HL-60/S4 (cell line): Measurements from ENCODE around the gene TTC29.
"Not testable (repeated sequence)": the region's sequence is repeated elsewhere in the genome, so short reads cannot be mapped to it uniquely, and the experiment has no call there.

Experiments used
- in situ Hi-C: fragments of 300-500 bp; cut with MboI; formaldehyde crosslinking; loops from 2 replicates; pipeline ENCODE4 v1.14.3; 2022; ENCODE audit warnings: low sequenced_read_pairs

The TTC29 gene

DNA sequence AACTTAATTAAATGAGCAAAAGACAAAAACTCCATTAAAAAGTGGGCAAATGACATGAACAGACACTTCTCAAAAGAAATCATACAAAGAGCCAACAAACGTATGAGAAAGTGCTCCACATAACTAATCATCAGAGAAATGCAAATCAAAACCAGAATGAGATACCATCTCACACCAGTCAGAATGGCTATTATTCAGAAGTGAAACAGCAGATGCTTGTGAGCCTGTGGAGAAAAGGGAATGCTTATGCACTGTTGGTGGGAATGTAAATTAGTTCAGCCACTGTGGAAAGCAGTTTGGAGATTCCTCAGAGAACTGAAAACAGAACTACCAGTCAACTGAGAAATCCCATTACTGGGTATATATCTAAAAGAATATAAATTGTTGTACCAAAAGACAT, 222.1 kb downstream of the TTC29 start:
- in situ Hi-C loops = not testable (repeated sequence)

DNA sequence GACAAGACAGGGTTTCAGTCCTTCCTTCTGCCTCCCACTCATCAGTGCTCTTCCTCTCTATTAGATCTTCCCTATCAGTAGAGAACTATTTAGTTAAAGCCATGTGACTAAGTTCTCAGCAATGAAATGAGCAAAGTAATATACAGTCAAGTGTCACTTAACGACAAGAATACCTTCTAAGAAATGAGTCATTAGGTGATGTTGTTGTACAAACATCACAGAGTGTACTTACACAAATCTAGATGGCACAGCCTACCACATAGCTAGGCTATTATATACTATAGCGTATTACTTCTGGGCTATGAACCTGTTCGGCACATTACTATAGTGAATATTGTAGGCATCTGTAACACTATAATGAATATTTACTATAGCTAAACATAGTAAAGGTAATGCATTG, 235.7 kb downstream of the TTC29 start:
- in situ Hi-C loops = no loop called here

DNA sequence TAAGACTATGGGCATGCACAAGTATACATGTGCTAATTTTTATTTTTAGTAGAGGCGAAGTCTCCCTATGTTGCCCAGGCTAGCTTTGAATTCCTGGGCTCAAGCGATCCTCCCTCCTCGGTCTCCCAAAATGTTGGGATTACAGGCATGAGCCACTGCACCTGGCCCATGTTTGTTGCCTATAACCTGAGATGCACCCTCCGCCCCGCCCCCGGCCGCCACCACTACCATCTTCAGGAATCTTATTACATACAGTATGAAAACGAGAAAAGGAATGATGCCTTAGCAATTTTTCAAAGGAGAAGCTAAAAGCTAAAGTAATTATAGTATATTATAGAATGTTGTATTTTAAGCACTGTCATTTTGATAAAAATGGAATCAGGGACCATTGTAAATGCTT, 245.8 kb downstream of the TTC29 start:
- in situ Hi-C loops = no loop called here

DNA sequence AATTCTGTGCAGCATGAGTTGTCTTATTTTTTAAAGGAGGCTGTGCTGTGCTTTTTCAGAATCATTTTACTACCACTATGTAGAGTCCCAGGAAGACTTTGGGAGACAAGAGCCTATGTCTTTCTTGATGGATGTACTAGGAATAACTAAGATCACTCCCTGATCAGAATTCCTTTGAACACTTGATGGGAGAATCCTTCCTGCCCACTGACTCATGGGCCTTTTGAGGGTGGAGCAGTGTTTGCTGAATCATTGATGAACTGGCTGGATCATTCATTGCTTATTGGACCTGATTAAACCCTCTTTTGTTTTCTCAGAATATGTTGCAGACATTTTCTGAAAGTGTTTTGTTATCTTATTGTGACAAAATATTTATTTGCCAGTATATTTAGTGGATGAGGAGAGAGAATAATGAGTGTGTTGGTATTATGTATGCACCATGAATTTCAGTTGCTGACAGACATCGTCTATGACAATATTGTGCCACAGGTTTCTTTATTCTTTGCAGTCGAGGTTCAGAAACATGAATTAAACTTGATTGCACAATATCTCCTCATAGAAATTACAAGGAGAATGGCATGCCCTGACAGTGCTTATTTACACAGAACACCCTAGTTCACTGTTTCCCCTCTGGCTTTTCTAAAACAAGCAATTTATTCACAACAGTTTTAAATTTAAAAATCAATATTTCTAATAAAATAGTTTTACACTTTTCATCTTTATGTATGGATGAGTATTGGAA, 270.7 kb downstream of the TTC29 start:
- in situ Hi-C loops = no loop called here

DNA sequence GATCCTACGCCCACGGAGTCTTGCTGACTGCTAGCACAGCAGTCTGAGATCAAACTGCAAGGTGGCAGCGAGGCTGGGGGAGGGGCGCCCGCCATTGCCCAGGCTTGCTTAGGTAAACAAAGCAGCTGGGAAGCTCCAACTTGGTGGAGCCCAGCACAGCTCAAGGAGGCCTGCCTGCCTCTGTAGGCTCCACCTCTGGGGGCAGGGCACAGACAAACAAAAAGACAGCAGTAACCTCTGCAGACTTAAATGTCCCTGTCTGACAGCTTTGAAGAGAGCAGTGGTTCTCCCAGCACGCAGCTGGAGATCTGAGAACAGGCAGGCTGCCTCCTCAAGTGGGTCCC, 281.7 kb downstream of the TTC29 start:
- in situ Hi-C loops = not testable (repeated sequence)

DNA sequence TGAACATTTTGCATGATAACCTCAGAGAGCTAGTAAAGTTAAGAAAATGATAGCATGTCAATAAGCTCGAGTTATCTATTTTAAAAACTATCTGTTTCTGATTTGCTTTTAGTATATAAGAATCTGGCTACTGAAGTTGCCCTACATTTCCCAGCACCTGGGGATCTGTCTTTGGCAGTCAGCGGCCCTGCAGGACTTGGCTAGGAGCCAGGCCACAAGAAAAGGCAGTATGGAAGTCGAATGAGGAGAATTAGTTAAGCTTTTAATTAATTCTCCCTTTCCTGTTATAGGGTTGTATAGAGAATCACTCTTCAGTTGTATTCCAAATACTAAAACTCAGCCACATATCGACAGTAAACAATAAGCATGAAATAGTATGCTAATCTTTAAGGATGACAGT, 284.3 kb downstream of the TTC29 start:
- in situ Hi-C loops = no loop called here
